ENCODE results near the gene TLE4.
"Not testable (repeated sequence)": the region's sequence is repeated elsewhere in the genome, so short reads cannot be mapped to it uniquely, and the experiment has no call there.

Gene TLE4

DNA sequence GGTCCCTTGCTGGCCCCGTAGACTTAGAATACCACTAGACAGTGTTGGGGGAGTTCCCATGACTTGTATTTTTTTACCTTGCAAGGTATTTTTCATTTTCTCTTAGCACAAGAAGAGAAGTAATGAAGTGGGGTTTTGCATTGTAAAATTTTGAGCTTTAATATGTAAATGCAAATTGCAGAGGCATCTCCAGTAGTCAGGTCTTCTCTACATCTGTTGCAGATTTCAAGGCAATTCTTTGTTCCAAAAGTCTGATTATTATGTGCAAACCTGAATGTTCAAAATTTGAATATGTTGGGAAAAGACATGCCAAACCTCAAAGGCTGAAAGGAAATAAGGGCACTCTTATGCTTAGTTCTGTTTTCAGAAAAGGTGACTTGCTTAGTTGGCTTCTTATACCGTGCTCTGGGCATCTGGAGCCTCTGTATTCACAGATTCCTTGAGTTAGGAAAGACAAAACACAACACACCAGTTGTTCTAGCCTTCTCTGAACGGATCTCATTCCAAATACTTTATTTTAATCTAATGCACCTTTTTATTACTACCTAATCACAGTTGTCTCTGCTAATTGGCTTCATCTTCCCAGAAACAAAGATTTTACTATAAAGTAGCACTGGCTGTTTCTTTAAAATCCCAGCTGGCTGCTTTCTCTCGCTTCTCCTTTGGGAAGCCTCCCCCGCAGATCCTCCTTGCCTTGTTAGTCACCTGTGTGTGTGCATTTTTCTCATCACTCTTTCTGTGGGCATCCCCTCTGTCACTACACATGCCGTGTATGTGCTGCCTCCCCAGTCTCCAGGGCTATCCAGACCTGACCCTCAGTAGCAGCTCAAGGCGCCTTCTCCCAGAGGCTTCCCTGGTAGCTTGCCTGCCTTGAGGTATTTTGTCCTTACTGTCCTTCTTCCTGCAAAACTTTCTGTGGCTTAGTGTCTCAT, 138.2 kb downstream of the TLE4 start:
- in situ Hi-C loops (cut with MboI; ENCODE audit: low sequenced_read_pairs): no loop called here

DNA sequence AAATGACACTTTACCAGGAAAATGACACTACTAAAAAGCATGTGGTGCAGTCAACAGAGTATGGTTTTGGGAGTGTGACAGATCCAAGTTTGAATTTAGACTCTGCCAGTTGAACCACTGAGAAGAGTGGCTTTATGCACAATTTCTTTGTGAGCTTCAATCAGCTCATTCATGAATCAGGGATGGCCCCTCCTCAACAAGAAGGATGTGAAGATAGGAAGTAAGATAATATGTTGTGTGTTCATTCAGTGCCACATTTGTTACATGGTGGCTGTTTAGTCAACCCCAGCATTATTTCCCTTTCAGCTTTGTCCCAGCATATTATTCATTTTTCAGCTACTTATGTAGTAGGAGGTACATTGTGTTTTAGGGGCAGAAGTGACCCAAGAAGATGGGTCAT, 140.1 kb downstream of the TLE4 start:
- in situ Hi-C loops (cut with MboI; ENCODE audit: low sequenced_read_pairs): no loop called here

DNA sequence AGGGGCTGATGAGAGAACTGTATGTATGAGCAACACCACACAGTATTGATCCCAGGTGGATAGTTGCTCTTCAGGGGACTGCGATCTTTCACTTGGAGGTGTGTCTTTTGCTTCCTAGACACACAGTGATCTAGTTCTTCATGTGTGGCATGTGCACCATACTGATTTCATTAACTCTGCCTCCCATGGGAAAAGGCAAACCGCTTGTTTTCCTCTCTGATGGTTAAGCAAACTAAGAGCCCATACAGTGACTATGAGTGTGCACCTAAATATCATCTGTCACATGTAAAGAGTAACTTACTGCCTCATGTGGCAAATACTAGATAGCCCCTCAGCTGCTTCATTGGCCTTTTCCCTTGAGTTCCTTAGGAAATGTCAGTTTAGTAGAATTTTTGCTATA, 147.3 kb downstream of the TLE4 start:
- in situ Hi-C loops (cut with MboI; ENCODE audit: low sequenced_read_pairs): no loop called here

DNA sequence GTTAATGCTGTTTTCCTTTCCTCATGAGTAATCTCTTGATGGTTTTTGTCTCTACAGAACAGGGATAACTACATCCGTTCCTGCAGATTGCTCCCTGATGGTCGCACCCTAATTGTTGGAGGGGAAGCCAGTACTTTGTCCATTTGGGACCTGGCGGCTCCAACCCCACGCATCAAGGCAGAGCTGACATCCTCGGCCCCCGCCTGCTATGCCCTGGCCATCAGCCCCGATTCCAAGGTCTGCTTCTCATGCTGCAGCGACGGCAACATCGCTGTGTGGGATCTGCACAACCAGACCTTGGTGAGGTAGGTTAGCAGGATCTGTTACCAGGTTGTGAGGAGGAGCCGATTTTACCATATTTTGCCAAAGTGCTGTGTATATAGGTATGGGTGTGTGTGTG, 148.2 kb downstream of the TLE4 start:
- in situ Hi-C loops (cut with MboI; ENCODE audit: low sequenced_read_pairs): no loop called here

DNA sequence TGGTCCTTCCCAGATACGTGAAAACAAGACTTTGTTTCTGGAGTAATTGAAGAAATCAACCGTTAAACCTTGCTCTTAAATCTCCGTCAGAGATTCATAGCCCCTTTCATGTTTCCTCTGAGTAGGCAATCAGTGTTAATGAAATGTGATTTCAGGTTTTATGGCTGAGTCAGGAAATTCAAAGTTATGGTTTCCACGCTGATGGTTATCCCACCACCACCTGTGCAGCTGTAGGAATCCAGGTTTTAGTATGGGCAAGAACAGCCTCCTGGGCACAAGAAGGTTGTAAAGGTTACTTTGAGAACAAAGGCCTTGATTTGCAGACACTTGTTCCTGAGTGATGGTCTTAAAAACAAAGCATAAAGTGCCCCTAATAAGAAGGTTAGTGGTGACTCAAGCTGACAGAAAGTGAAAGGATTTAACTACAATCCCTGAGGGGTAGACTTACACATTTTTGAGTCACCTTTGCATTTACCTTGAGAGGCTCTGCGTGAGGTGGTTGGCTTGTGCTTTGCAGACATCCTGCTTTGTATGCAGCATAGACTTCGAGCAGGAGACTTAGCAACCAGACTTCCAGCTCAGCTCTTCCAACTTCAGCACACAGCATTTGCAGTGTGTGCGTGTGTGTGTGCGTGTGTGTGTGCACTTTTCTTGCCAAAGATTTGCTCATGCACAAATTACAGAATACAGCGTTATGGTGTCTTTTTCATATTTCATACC, 159.6 kb downstream of the TLE4 start:
- in situ Hi-C loops (cut with MboI; ENCODE audit: low sequenced_read_pairs): no loop called here

DNA sequence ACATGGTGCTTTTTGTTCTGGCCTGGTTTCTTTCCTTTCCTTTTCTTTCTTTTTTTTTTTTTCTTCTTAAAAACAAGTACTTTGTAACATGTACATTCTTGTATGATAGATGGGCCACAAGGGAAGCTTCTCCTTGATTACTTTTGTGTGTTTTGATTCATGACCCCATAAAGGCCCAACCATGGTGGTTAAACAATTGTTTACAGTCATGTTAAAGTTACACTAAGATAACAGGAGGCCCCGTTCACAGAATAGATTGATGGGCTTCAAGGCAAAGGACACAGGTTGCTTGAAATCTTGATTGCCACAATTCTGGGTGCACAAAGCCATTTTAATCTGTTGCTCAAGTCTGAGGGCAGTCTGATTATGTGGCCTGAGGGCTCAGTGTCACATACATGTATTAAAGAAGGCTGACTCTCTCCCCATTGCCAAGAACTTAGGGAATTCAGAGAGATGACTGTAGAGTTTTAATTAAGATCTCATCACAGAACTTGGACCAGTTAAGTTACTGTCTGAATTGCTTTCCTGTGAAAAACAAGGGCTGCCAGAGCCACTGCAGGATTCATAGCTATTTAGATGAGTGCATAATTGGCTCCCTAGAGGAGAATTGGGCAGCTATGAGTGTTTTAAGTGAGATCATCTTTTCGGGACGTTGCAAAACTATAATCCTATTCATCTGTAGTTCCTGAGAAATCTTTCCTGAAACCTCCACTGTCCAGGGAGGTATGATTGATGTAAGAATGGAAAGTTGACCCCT, 163.4 kb downstream of the TLE4 start:
- in situ Hi-C loops (cut with MboI; ENCODE audit: low sequenced_read_pairs): no loop called here

DNA sequence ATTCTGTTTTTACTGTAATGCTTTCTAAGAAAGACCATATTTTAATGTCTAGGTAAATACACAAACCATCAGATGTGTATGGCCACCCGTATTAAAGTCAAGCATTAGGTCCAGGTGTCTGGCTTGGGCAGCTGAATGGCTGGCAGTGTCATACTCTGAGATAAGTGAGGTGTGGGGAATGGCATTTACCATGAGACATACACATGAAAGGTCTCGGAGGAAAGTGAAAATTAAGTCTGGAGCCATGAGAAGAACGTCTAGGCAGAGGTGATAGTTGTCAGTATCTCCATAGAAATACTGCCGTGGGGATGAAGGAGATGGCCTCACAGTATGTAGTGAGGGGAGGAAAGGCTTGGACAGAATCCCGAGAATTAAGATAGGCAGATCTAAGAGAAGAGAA, 164.3 kb downstream of the TLE4 start:
- in situ Hi-C loops (cut with MboI; ENCODE audit: low sequenced_read_pairs): no loop called here

DNA sequence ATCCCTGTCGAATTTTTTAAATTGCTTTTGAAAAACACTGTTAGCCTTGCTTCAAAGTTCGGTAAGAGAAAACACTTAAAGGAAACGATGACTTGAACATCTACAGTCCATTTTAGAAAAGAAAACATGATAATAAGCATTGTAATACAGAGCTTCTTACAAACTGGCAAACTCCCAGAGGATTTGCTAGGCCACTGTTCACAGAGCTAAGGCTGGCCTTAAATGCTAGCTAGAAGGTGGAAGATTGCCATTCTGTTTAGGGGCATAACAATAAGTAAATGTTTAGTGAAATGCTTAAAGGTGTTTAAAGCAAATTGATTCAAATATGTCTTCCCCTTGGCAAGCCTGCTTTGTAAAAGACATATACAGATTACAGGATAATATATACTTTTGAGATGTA, 169.6 kb downstream of the TLE4 start:
- in situ Hi-C loops (cut with MboI; ENCODE audit: low sequenced_read_pairs): no loop called here

DNA sequence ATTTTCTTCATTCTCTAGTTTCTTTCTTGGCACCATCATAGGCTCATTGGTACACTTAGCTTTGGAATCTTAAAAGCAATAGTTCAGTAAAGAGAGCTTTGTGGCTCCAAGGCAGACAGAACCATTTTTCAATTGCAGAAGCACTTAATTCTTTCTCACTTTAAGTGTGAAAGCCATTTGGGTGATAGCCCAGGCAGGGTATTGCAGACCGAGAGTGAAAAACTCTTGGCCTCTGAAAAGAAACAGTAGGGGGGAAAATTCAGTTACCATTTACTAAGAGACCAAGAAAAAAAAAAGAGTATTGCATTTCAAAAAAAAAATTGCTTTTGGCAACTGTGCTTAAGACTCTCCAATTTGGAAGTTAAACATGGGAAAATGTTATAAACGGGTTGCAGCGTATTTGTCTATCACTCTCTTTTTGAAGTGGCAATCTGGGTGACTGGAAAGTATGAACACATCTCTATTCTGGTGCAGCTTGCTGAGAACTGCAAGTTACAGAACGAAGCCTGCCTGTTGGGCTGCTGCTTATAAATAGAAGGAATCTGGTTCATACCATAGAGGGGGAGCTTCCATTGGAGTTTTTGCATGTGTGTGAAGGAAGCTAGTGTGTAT, 170.5 kb downstream of the TLE4 start:
- in situ Hi-C loops (cut with MboI; ENCODE audit: low sequenced_read_pairs): no loop called here

DNA sequence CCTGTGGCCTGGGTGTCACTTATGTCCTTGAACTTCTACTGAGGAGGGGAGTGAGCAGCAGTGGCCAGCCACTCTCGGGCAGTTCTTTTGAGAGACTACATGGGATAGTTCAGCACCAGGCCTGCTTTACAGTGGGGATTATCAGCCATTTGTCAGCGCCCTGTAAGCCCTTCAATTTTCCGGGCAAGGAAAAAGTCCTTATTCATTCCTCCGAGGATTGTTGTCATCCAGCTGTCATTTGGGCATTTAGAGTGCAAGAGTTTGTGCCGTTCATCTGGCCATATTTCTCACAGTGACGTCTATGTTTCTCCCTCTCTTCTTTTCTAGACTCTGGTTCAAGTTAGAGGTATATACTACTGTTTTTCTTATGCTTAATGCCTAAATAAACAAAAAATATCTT, 172.8 kb downstream of the TLE4 start:
- in situ Hi-C loops (cut with MboI; ENCODE audit: low sequenced_read_pairs): no loop called here

DNA sequence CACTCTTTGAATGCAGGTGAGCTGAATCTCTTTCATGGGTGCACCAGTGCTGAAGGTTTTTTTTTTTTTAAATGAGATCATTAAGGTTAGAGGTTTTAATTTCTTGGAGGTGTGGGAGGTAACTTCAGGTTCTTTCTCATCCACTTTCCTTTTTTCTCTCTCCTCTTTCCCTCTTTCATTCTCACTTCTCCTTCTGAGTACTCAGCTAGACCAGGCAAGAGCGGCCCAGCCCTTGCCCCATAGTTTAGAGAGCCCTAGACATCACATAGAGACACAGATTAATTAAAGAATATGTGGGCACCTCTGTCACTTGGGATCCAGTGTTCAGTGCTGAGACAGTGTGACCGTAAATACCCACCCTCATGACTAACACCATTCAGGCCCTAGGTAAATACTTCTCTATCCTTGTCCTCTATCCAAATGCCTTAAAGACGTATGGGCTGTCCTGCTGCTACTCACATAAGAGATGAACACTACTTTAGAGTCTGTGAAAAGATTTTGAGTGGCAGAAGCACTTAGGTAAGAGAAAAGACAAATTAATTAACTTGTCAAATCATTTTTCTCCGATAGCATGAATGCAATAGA, 174.1 kb downstream of the TLE4 start:
- in situ Hi-C loops (cut with MboI; ENCODE audit: low sequenced_read_pairs): no loop called here

DNA sequence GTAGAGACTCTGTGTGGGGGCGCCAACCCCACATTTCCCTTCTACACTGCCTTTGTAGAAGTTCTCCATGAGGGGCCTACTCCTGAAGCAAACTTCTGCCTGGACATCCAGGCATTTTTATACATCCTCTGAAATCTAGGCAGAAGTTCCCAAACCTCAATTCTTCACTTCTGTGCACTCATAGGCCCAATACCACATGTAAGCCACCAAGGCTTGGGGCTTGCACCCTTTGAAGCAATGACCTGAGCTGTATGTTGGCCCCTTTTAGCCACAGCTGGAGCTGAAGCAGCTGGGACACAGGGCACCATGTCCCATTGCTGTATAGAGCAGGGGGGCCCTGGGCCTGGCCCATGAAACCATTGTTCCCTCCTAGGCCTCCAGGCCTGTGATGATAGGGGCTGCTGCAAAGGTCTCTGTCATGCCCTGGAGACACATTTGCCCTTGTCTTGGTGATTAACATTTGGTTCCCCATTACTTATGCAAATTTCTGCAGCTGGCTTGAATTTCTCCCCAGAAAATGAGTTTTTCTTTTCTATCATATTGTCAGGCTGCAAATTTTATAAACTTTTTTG, 180.2 kb downstream of the TLE4 start:
- in situ Hi-C loops (cut with MboI; ENCODE audit: low sequenced_read_pairs): not testable (repeated sequence)

DNA sequence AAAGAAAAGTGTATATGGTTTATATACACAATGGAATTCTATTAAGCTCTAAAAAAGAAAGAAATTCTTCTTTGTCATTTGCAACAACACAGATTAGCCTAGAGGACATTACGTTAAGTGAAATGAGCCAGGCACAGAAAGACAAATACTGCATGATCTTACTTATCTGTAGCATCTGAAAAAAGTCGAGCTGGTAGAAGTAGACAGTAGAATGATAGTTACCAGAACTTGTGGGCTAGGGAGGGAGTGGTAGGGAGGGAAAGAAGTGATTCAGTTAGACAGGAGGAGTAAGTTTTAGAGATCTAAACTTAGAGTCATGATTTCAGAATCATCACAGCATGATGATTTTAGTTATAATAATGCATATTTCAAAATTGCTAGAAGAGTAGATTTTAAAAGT, 184.6 kb downstream of the TLE4 start:
- in situ Hi-C loops (cut with MboI; ENCODE audit: low sequenced_read_pairs): no loop called here

DNA sequence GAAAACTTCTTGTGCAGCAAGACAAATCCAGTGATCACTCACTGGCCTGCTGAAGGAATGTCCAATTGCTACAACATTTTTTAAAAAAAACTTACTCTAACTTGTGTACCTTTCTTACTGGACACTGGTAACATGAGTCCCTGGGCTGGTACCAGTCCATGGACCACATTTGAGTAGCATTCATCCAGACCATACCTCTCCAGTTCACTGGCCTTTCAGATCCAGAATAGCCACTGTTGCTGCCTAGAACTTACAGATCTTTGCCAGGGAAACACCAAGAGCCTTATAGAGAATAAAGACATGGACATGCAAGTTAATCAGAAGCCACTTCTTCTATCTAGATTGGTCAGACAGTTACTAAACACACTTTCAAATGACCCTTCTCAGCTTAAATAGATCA, 185.3 kb downstream of the TLE4 start:
- in situ Hi-C loops (cut with MboI; ENCODE audit: low sequenced_read_pairs): no loop called here

DNA sequence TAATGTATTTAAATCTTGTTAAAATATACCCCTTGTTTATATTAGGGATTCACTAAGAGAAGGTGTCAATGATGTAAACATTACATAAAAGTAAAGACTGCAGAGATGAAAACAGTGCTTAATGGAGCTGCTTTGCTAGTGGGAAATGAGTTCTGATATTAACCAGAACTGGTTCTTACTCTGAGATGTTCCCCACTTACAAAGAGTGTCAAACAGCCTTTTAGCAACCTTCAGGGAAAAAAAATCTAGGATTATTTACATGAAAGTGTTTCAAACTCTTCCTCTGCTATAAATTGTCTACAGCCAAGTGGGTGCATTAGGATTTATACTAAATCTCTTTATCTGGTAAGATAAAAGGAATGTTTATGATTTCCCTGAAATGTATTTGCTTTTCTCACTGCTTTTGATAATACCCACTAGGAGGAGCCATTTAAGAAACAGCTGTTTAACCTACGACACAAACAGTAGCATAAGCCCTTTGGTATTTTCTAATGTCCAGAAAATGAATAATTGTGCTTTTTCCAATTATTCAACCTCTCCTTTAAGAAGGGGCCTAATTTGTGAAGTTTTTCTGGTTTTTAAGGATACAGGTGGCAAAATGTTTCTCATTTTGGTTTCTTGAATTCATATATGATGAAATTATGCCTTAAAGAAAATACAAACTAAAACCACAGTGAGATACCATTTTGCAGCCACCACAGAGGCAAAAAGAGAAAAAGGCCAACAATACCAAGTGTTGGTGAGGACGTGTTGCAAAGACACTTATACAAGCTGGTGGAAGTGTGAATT, 186.3 kb downstream of the TLE4 start:
- in situ Hi-C loops (cut with MboI; ENCODE audit: low sequenced_read_pairs): no loop called here

DNA sequence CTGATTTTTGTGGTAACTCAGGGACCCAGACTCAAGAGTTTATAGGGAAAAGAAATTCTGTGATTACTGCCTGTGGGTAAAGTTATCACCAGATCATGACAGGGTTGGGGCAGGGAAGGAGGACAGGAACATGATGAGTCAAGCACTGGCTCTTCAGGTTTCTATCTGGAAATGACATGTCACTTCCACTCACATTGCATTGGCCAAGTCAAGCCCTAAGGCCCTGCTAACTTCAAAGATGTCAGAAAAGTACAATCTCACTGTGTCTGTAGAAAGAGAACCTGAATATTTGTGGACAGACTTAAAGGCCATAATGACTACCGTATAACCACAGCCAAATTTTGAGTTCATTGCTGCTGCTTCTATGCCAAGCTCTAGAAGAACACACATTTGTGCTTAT, 187.7 kb downstream of the TLE4 start:
- in situ Hi-C loops (cut with MboI; ENCODE audit: low sequenced_read_pairs): no loop called here

DNA sequence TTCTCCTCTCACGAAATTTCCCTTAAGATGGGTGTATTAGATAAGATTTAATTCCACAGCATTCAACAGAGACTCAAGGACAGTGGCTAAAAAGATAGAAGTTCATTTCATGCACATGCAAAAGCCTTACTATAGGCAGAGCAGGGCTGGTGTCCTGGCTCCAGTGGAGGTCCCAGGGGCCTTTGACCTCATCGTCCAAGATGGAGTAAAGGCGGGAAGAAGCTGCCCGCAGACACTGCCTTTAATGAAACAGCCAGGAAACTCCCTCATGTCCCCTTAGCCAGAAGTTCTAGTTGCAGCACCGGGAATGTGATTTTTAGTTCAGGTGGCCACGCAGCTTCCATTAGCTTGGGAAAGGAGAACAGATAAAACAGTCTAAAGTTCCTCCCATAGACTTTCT, 190.3 kb downstream of the TLE4 start:
- in situ Hi-C loops (cut with MboI; ENCODE audit: low sequenced_read_pairs): no loop called here

DNA sequence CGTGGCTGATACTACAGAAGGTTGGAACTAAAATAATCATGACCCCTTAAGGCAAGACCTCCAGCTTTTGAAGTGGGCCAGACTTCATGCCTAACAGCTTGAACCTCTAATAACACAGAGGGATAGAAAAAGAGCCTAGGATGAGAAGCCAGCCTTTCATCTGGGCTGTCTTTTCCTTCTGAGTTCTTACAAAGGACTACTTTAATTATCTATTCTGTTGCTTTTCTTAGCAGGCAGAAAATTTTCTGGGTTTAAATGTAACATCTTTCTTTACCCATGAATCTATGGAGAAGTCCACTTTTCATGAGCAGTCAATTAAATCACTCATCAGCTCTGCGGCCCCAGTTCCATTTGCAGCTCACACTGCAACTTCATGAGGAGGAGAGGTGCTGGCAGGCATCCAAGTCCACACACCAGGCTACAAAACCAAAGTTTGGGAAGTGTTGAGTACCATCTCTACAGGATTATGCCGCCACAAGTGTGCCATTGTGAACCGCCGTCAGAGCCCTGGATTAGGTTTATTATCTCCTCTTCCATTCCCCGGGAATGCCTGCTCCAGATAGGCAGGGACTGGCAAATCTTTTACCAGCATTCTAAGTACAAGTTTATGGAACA, 192.0 kb downstream of the TLE4 start:
- in situ Hi-C loops (cut with MboI; ENCODE audit: low sequenced_read_pairs): no loop called here

DNA sequence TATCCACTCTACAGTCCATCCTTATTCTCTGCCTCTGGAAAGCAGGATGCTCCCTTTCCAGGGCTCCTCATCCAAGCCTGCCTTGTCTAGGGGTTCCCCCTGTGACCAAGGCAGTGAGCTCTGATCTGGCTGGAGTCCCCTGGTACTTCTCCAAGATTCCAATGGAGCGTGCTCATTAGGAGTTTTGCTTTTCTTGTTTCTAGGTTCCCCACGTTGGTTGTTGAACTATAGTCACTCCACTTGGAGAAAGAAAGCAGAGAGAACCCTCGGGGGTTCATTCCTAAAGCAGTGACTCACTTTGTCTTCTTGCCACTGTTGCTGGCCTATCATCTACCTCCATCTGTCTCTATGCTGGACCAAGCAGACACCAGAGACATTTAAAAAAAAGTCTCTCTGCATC, 192.6 kb downstream of the TLE4 start:
- in situ Hi-C loops (cut with MboI; ENCODE audit: low sequenced_read_pairs): no loop called here

All from hTERT RPE-1 (cell line).